Testis (tissue), 2 donors: ENCODE measurements around the gene GANC.

Experiments used
- CTCF ChIP-seq, 3 experiments: fragments of 450-650 bp in 2 of 3; fragments of 200-600 bp in 1 of 3; sonication (generic) in 1 of 3; IDR thresholded peaks; one replicate each; pipeline ENCODE4 v1.5.1; 2016 to 2019; ENCODE audit warnings: antibody characterized with exemption in 3 of 3, mild to moderate bottlenecking in 2 of 3, moderate library complexity in 1 of 3
- POLR2A ChIP-seq: fragments of 450-650 bp; IDR thresholded peaks from one replicate; pipeline ENCODE4 v1.6.1; 2017; ENCODE audit warnings: antibody characterized with exemption, mild to moderate bottlenecking, moderate library complexity

- no peak for TF ChIP-seq CTCF (IDR thresholded peaks at IDR 0.05)
- no peak for TF ChIP-seq POLR2A
These were observed 79.4 kb downstream of the GANC start for GRCh38 chr15:42352401-42352800.
